Ovary (tissue), 3 donors: ENCODE measurements around the gene EVA1A.

Experiments
- CTCF ChIP-seq, 3 donors: fragments of 450-650 bp in 2 of 3; fragments of 200-600 bp in 1 of 3; IDR thresholded peaks; one replicate each; pipeline versions ENCODE4 v1.5.1 to v1.8.0; 2016 to 2022; ENCODE audit warnings: antibody characterized with exemption in 3 of 3, mild to moderate bottlenecking in 1 of 3
- EP300 ChIP-seq: sonication (generic); formaldehyde crosslinking; IDR thresholded peaks from one replicate; pipeline ENCODE4 v1.6.1; 2017; ENCODE audit warnings: antibody characterized with exemption
- POLR2A ChIP-seq: fragments of 450-650 bp; IDR thresholded peaks from one replicate; pipeline ENCODE4 v1.6.1; 2017; ENCODE audit warnings: antibody characterized with exemption, mild to moderate bottlenecking, moderate library complexity
- donor health status: DM: no; HTN: no; CAD: no.

GRCh38 chr2:75608684-75609333 is 48.1 kb upstream of the EVA1A start:
- peak; percentile 29 to 52 (median 34) for TF ChIP-seq CTCF (IDR thresholded peaks at IDR 0.05)
- no peak for TF ChIP-seq POLR2A
- TF ChIP-seq EP300 = no peak
